ENCODE results near the gene METRNL.
"Not testable (repeated sequence)": the region's sequence is repeated elsewhere in the genome, so short reads cannot be mapped to it uniquely, and the experiment has no call there.

The METRNL gene

GRCh38 chr17:83113792-83114191 lies 34.4 kb downstream of the METRNL start:
- ATAC-seq (replicated peaks; ENCODE audit: extremely low read depth, poor library complexity, severe bottlenecking) (no peak), DNase-seq (ENCODE audit: low spot score in 2 of 2) (no peak)
- peaks cover 8% of the 10 kb centered on the region for H3K4me1 Mint-ChIP-seq
- no peak overlapping the region for H3K4me3 Mint-ChIP-seq
- no peak overlapping the region for H3K27ac Mint-ChIP-seq (ENCODE audit: low read depth)
- H3K36me3 Mint-ChIP-seq (ENCODE audit: insufficient read depth), result no peaks in the 10 kb centered on the region
- no peaks in the 10 kb centered on the region for H3K9me3 Mint-ChIP-seq
- H3K27me3 Mint-ChIP-seq, result peaks cover 22% of the 10 kb centered on the region

GRCh38 chr17:83114706-83115105 lies 35.3 kb downstream of the METRNL start:
- H3K27me3 Mint-ChIP-seq, result peaks cover 31% of the 10 kb centered on the region
- DNase-seq (ENCODE audit: low spot score in 2 of 2) (no peak), ATAC-seq (replicated peaks; ENCODE audit: extremely low read depth, poor library complexity, severe bottlenecking) (no peak)
- H3K27ac Mint-ChIP-seq (ENCODE audit: low read depth), result no peak overlapping the region
- peaks cover 17% of the 10 kb centered on the region for H3K4me1 Mint-ChIP-seq
- no peak overlapping the region for H3K4me3 Mint-ChIP-seq
- no peaks in the 10 kb centered on the region for H3K9me3 Mint-ChIP-seq
- no peaks in the 10 kb centered on the region for H3K36me3 Mint-ChIP-seq (ENCODE audit: insufficient read depth)

- Mint-ChIP-seq H3K9me3 (no peaks in the 10 kb centered on the region), H3K27me3 (peaks cover 36% of the 10 kb centered on the region), H3K4me1 (peaks cover 22% of the 10 kb centered on the region), H3K36me3 (ENCODE audit: insufficient read depth) (no peaks in the 10 kb centered on the region), H3K27ac (ENCODE audit: low read depth) (no peak overlapping the region), H3K4me3 (no peak overlapping the region)
- ATAC-seq (replicated peaks; ENCODE audit: extremely low read depth, poor library complexity, severe bottlenecking), result no peak
- DNase-seq (ENCODE audit: low spot score in 2 of 2), result no peak
Measured at GRCh38 chr17:83115202-83115651, 35.8 kb downstream of the METRNL start.

GRCh38 chr17:83115832-83116231 lies 36.4 kb downstream of the METRNL start:
- Mint-ChIP-seq H3K27me3 (peaks cover 41% of the 10 kb centered on the region), H3K4me3 (no peak overlapping the region), H3K9me3 (no peaks in the 10 kb centered on the region), H3K27ac (ENCODE audit: low read depth) (no peak overlapping the region), H3K4me1 (peaks cover 27% of the 10 kb centered on the region), H3K36me3 (ENCODE audit: insufficient read depth) (no peaks in the 10 kb centered on the region)
- no peak for DNase-seq (ENCODE audit: low spot score in 2 of 2)
- ATAC-seq (replicated peaks; ENCODE audit: extremely low read depth, poor library complexity, severe bottlenecking), result no peak

- ATAC-seq (replicated peaks; ENCODE audit: extremely low read depth, poor library complexity, severe bottlenecking) (no peak), DNase-seq (ENCODE audit: low spot score in 2 of 2) (no peak)
- H3K36me3 Mint-ChIP-seq (ENCODE audit: insufficient read depth), result no peaks in the 10 kb centered on the region
- no peaks in the 10 kb centered on the region for H3K9me3 Mint-ChIP-seq
- H3K4me1 Mint-ChIP-seq, result peaks cover 27% of the 10 kb centered on the region
- no peak overlapping the region for H3K27ac Mint-ChIP-seq (ENCODE audit: low read depth)
- peaks cover 42% of the 10 kb centered on the region for H3K27me3 Mint-ChIP-seq
- no peak overlapping the region for H3K4me3 Mint-ChIP-seq
Measured at GRCh38 chr17:83116311-83116771, 36.9 kb downstream of the METRNL start.

GRCh38 chr17:83116783-83117555 lies 37.6 kb downstream of the METRNL start:
- H3K27me3 Mint-ChIP-seq, result peaks cover 49% of the 10 kb centered on the region
- H3K4me1 Mint-ChIP-seq, result peaks cover 32% of the 10 kb centered on the region
- ATAC-seq (replicated peaks; ENCODE audit: extremely low read depth, poor library complexity, severe bottlenecking) (no peak), DNase-seq (ENCODE audit: low spot score in 2 of 2) (no peak)
- no peak overlapping the region for H3K27ac Mint-ChIP-seq (ENCODE audit: low read depth)
- H3K4me3 Mint-ChIP-seq, result no peak overlapping the region
- no peaks in the 10 kb centered on the region for H3K36me3 Mint-ChIP-seq (ENCODE audit: insufficient read depth)
- no peaks in the 10 kb centered on the region for H3K9me3 Mint-ChIP-seq

GRCh38 chr17:83117583-83117982 lies 38.2 kb downstream of the METRNL start:
- Mint-ChIP-seq H3K4me3 (no peak overlapping the region), H3K27ac (ENCODE audit: low read depth) (no peak overlapping the region), H3K36me3 (ENCODE audit: insufficient read depth) (no peaks in the 10 kb centered on the region), H3K27me3 (peaks cover 55% of the 10 kb centered on the region), H3K4me1 (peaks cover 35% of the 10 kb centered on the region), H3K9me3 (no peaks in the 10 kb centered on the region)
- ATAC-seq (replicated peaks; ENCODE audit: extremely low read depth, poor library complexity, severe bottlenecking) (no peak), DNase-seq (ENCODE audit: low spot score in 2 of 2) (no peak)

GRCh38 chr17:83118071-83118841 lies 38.8 kb downstream of the METRNL start:
- ATAC-seq (replicated peaks; ENCODE audit: extremely low read depth, poor library complexity, severe bottlenecking), result no peak
- H3K9me3 Mint-ChIP-seq, result no peaks in the 10 kb centered on the region
- no peak overlapping the region for H3K4me3 Mint-ChIP-seq
- peaks cover 35% of the 10 kb centered on the region for H3K4me1 Mint-ChIP-seq
- H3K27ac Mint-ChIP-seq (ENCODE audit: low read depth), result peak overlapping the region; percentile 74
- H3K36me3 Mint-ChIP-seq (ENCODE audit: insufficient read depth), result no peaks in the 10 kb centered on the region
- no peak for DNase-seq (ENCODE audit: low spot score in 2 of 2)
- peaks cover 62% of the 10 kb centered on the region for H3K27me3 Mint-ChIP-seq

- DNase-seq (ENCODE audit: low spot score in 2 of 2) (no peak), ATAC-seq (replicated peaks; ENCODE audit: extremely low read depth, poor library complexity, severe bottlenecking) (peak; percentile 75)
- Mint-ChIP-seq H3K27me3 (peaks cover 68% of the 10 kb centered on the region), H3K36me3 (ENCODE audit: insufficient read depth) (peaks cover 3% of the 10 kb centered on the region), H3K4me3 (no peak overlapping the region), H3K27ac (ENCODE audit: low read depth) (no peak overlapping the region), H3K4me1 (peaks cover 39% of the 10 kb centered on the region), H3K9me3 (no peaks in the 10 kb centered on the region)
Measured at GRCh38 chr17:83119987-83120864, 40.8 kb downstream of the METRNL start.

GRCh38 chr17:83121473-83121872 lies 42.1 kb downstream of the METRNL start:
- not testable (repeated sequence) for H3K36me3 Mint-ChIP-seq (ENCODE audit: insufficient read depth); H3K27ac Mint-ChIP-seq (ENCODE audit: low read depth); DNase-seq (ENCODE audit: low spot score in 2 of 2); H3K4me3 Mint-ChIP-seq; ATAC-seq (replicated peaks; ENCODE audit: extremely low read depth, poor library complexity, severe bottlenecking); H3K9me3 Mint-ChIP-seq
- Mint-ChIP-seq H3K4me1 (peaks cover 44% of the 10 kb centered on the region), H3K27me3 (peaks cover 75% of the 10 kb centered on the region)

GRCh38 chr17:83121921-83122820 lies 42.8 kb downstream of the METRNL start:
- ATAC-seq (replicated peaks; ENCODE audit: extremely low read depth, poor library complexity, severe bottlenecking) (no peak), DNase-seq (ENCODE audit: low spot score in 2 of 2) (no peak)
- H3K4me3 Mint-ChIP-seq, result no peak overlapping the region
- peaks cover 7% of the 10 kb centered on the region for H3K36me3 Mint-ChIP-seq (ENCODE audit: insufficient read depth)
- H3K27ac Mint-ChIP-seq (ENCODE audit: low read depth), result peak overlapping the region; percentile 60
- H3K27me3 Mint-ChIP-seq, result peaks cover 78% of the 10 kb centered on the region
- H3K9me3 Mint-ChIP-seq, result no peaks in the 10 kb centered on the region
- H3K4me1 Mint-ChIP-seq, result peaks cover 44% of the 10 kb centered on the region
